Left ventricle myocardium inferior (tissue), 1 donor: Measurements from ENCODE around the gene HPGDS. TPM values are rescaled to one million over a fixed set of nuclear protein-coding genes. Genes with fewer than 3 reads are reported as not detected.

Experiments
- DNase-seq: peaks from one replicate; pipeline ENCODE4 v3.0.0-alpha.2; 2020
- H3K27ac ChIP-seq: fragments of 200-600 bp; replicated peaks from 2 replicates; pipeline ENCODE4 v1.8.0; 2021
- H3K27me3 ChIP-seq: fragments of 200-600 bp; 2 replicates; pipeline ENCODE4 v1.8.0; 2021; ENCODE audit warnings: low read depth
- H3K36me3 ChIP-seq: fragments of 200-600 bp; 2 replicates; pipeline ENCODE4 v1.8.0; 2021
- H3K4me1 ChIP-seq: fragments of 200-600 bp; 2 replicates; pipeline ENCODE4 v1.8.0; 2021
- H3K4me3 ChIP-seq: fragments of 200-600 bp; 2 replicates; pipeline ENCODE4 v1.8.0; 2021; ENCODE audit warnings: mild to moderate bottlenecking, moderate library complexity
- H3K9me3 ChIP-seq: fragments of 200-600 bp; replicated peaks from 2 replicates; pipeline ENCODE4 v1.8.0; 2021
- CTCF ChIP-seq: fragments of 200-600 bp; IDR thresholded peaks from 2 replicates; pipeline ENCODE4 v1.8.0; 2021; ENCODE audit warnings: antibody characterized with exemption, mild to moderate bottlenecking, borderline replicate concordance
- intact Hi-C: fragments of 100-400 bp; cut with micrococcal nuclease; formaldehyde crosslinking; loops from one replicate; pipeline ENCODE4 v1.11.0; 2022
- total RNA-seq: library from RNA; stranded (reverse); fragmentation: NEBNext Ultra II Directional; extraction: Animal tissue kit (Norgen Biotek cat#: 25700); gene quantifications from one replicate; pipeline ENCODE4 v1.2.1, GENCODE V29; 2021
- donor health status: DM: no; HTN: yes; CAD: no; lungs with severe emphysema.

HPGDS gene
- total RNA-seq, 1 donor from 2014 or later, result 2.3 TPM

- no peak overlapping the region for H3K27ac ChIP-seq
- intact Hi-C loops, result no loop called here
- no peak for TF ChIP-seq CTCF
- peaks cover 86% of the 10 kb centered on the region for H3K36me3 ChIP-seq
- H3K4me1 ChIP-seq, result peaks cover 4% of the 10 kb centered on the region
- no peaks in the 10 kb centered on the region for H3K9me3 ChIP-seq
- no peaks in the 10 kb centered on the region for H3K27me3 ChIP-seq
- H3K4me3 ChIP-seq, result no peak overlapping the region
- DNase-seq, result no peak
Measured at GRCh38 chr4:94285666-94286065, 57.0 kb downstream of the HPGDS start.

- Histone ChIP-seq H3K27me3 (no peaks in the 10 kb centered on the region), H3K4me3 (no peak overlapping the region), H3K4me1 (peaks cover 4% of the 10 kb centered on the region), H3K36me3 (peaks cover 86% of the 10 kb centered on the region), H3K27ac (no peak overlapping the region), H3K9me3 (no peaks in the 10 kb centered on the region)
- intact Hi-C loops, result no loop called here
- TF ChIP-seq CTCF, result no peak
- no peak for DNase-seq
Measured at GRCh38 chr4:94284889-94285288, 57.7 kb downstream of the HPGDS start.

DNA sequence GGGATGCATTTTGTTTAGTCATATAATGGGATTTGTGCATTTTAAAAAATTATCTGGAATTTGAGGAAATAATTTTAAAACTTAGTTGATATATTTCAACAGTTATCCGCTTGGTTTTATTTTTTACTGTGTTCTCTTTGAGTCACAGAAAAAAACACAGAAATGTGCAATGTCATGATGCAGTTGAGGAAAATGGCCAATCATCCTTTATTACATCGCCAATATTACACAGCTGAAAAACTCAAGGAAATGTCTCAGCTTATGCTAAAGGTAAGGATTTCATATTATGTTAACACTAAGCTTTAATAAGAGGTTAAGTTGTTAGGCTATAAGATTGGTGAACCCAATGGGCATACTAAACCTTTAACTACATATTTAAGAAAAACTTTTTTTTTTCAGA, 63.9 kb downstream of the HPGDS start:
- H3K4me1 ChIP-seq, result no peaks in the 10 kb centered on the region
- intact Hi-C loops, result no loop called here
- no peaks in the 10 kb centered on the region for H3K9me3 ChIP-seq
- no peak for TF ChIP-seq CTCF
- peaks cover 96% of the 10 kb centered on the region for H3K36me3 ChIP-seq
- no peak overlapping the region for H3K27ac ChIP-seq
- H3K27me3 ChIP-seq, result no peaks in the 10 kb centered on the region
- no peak for DNase-seq
- H3K4me3 ChIP-seq, result no peak overlapping the region

GRCh38 chr4:94277534-94277933, 65.1 kb downstream of the HPGDS start:
- TF ChIP-seq CTCF, result no peak
- Histone ChIP-seq H3K27ac (no peak overlapping the region), H3K27me3 (no peaks in the 10 kb centered on the region), H3K4me1 (no peaks in the 10 kb centered on the region), H3K4me3 (no peak overlapping the region), H3K36me3 (peaks cover 94% of the 10 kb centered on the region), H3K9me3 (no peaks in the 10 kb centered on the region)
- no peak for DNase-seq
- intact Hi-C loops, result no loop called here

DNA sequence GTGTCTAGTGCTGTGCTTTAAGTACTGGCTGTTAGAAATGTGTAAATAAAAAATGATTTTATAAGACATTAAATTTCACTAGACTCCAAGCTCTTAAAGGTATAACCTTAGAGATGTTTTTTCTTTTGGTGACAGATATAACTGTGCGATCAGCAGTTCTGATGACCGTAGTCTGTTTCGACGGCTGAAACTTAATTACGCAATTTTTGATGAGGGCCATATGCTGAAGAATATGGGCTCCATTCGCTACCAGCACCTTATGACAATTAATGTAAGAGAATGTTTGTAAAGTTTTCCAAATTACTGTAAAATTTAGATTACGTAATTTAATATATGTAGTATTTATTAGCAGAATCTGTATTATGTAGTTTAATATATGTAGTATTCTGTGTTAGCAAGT, 66.4 kb downstream of the HPGDS start:
- DNase-seq, result no peak
- no peak for TF ChIP-seq CTCF
- no peak overlapping the region for H3K27ac ChIP-seq
- H3K27me3 ChIP-seq, result no peaks in the 10 kb centered on the region
- intact Hi-C loops, result no loop called here
- H3K4me1 ChIP-seq, result no peaks in the 10 kb centered on the region
- no peaks in the 10 kb centered on the region for H3K9me3 ChIP-seq
- peaks cover 95% of the 10 kb centered on the region for H3K36me3 ChIP-seq
- H3K4me3 ChIP-seq, result no peak overlapping the region

- Histone ChIP-seq H3K27ac (no peak overlapping the region), H3K4me1 (no peaks in the 10 kb centered on the region), H3K4me3 (no peak overlapping the region), H3K36me3 (peaks cover 94% of the 10 kb centered on the region), H3K27me3 (no peaks in the 10 kb centered on the region), H3K9me3 (no peaks in the 10 kb centered on the region)
- no peak for TF ChIP-seq CTCF
- intact Hi-C loops, result no loop called here
- DNase-seq, result no peak
Measured at GRCh38 chr4:94274912-94275311, 67.7 kb downstream of the HPGDS start.
